Stimulated activated CD4-positive, alpha-beta T cell treated with anti-CD3 and anti-CD28 coated beads, Interleukin-4, amount 100 ng/mL, for 24 hours (primary cell): ENCODE results near the gene EP300.
"Not testable (repeated sequence)": the region's sequence is repeated elsewhere in the genome, so short reads cannot be mapped to it uniquely, and the experiment has no call there.

Source experiments
- DNase-seq: peaks from one replicate; pipeline ENCODE4 v3.0.0-alpha.2; 2020

EP300 gene

GRCh38 chr22:41092023-41092817, at the start of gene EP300:
EP300 (plus strand) TSS chr22:41092592; CDS start chr22:41093005, 413 bp downstream.
- DNase-seq, result peak; percentile 85

GRCh38 chr22:41043722-41044121, 48.7 kb upstream of the EP300 start:
- DNase-seq, result no peak

- not testable (repeated sequence) for DNase-seq
These were observed 46.8 kb upstream of the EP300 start for GRCh38 chr22:41045575-41045974.

- no peak for DNase-seq
These were observed 44.6 kb upstream of the EP300 start for GRCh38 chr22:41047801-41048211.

- not testable (repeated sequence) for DNase-seq
These were observed 44.0 kb upstream of the EP300 start for GRCh38 chr22:41048345-41048744.

GRCh38 chr22:41048791-41049717, 43.3 kb upstream of the EP300 start:
- no peak for DNase-seq

- DNase-seq, result not testable (repeated sequence)
These were observed 42.6 kb upstream of the EP300 start for GRCh38 chr22:41049795-41050194.

GRCh38 chr22:41050883-41051282, 41.5 kb upstream of the EP300 start:
- DNase-seq, result no peak

- no peak for DNase-seq
These were observed 39.5 kb upstream of the EP300 start for GRCh38 chr22:41052661-41053490.

- DNase-seq, result no peak
These were observed 35.3 kb upstream of the EP300 start for GRCh38 chr22:41057076-41057475.

- DNase-seq, result no peak
These were observed 30.2 kb upstream of the EP300 start for GRCh38 chr22:41062146-41062545.

GRCh38 chr22:41064326-41064725, 28.1 kb upstream of the EP300 start:
- not testable (repeated sequence) for DNase-seq

- not testable (repeated sequence) for DNase-seq
These were observed 26.1 kb upstream of the EP300 start for GRCh38 chr22:41066341-41066740.

- not testable (repeated sequence) for DNase-seq
These were observed 24.4 kb upstream of the EP300 start for GRCh38 chr22:41067968-41068367.

- no peak for DNase-seq
These were observed 21.6 kb upstream of the EP300 start for GRCh38 chr22:41070665-41071331.

- DNase-seq, result no peak
These were observed 18.3 kb upstream of the EP300 start for GRCh38 chr22:41074061-41074460.

GRCh38 chr22:41074466-41074865, 17.9 kb upstream of the EP300 start:
- DNase-seq, result no peak

- DNase-seq, result no peak
These were observed 17.3 kb upstream of the EP300 start for GRCh38 chr22:41074941-41075710.

GRCh38 chr22:41075946-41076345, 16.4 kb upstream of the EP300 start:
- no peak for DNase-seq

- DNase-seq, result no peak
These were observed 15.5 kb upstream of the EP300 start for GRCh38 chr22:41076857-41077256.

GRCh38 chr22:41078931-41079330, 13.5 kb upstream of the EP300 start:
- no peak for DNase-seq
